Astrocyte of the spinal cord (primary cell): Measurements from ENCODE around the gene KLHDC1.
"Not testable (repeated sequence)": the region's sequence is repeated elsewhere in the genome, so short reads cannot be mapped to it uniquely, and the experiment has no call there.

ENCODE experiments used
- DNase-seq: peaks from one replicate; pipeline ENCODE4 v3.0.0; 2011; ENCODE audit warnings: low read depth, low spot score
- H3K4me3 ChIP-seq: 2 replicates; pipeline ENCODE4 v1.5.1; 2011; ENCODE audit warnings: low read depth, mild to moderate bottlenecking, low read length, moderate library complexity
- in situ Hi-C: cut with HindIII; loops from 2 replicates; pipeline ENCODE4 v1.10.0; 2017; ENCODE audit warnings: low sequenced_read_pairs
- TF ChIP-seq, protein P1 (sequence below): IDR thresholded peaks from 2 replicates; pipeline ENCODE4 v1.5.1; 2012; ENCODE audit warnings: low read depth, mild to moderate bottlenecking, low read length, inconsistent platforms

Gene KLHDC1, protein sequence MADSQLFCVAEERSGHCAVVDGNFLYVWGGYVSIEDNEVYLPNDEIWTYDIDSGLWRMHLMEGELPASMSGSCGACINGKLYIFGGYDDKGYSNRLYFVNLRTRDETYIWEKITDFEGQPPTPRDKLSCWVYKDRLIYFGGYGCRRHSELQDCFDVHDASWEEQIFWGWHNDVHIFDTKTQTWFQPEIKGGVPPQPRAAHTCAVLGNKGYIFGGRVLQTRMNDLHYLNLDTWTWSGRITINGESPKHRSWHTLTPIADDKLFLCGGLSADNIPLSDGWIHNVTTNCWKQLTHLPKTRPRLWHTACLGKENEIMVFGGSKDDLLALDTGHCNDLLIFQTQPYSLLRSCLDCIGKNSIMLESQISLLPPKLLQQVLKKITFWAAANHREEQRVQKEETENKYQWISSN

GRCh38 chr14:49692811-49693734 is at the start of gene KLHDC1:
TSS of gene KLHDC1 (plus strand) at chr14:49693120. CDS start at chr14:49693195, 75 bp downstream.
- peak; percentile 77 for DNase-seq
- peak within 1 kb of the TSS; percentile 62 for H3K4me3 ChIP-seq
- TF ChIP-seq, protein P1, sequence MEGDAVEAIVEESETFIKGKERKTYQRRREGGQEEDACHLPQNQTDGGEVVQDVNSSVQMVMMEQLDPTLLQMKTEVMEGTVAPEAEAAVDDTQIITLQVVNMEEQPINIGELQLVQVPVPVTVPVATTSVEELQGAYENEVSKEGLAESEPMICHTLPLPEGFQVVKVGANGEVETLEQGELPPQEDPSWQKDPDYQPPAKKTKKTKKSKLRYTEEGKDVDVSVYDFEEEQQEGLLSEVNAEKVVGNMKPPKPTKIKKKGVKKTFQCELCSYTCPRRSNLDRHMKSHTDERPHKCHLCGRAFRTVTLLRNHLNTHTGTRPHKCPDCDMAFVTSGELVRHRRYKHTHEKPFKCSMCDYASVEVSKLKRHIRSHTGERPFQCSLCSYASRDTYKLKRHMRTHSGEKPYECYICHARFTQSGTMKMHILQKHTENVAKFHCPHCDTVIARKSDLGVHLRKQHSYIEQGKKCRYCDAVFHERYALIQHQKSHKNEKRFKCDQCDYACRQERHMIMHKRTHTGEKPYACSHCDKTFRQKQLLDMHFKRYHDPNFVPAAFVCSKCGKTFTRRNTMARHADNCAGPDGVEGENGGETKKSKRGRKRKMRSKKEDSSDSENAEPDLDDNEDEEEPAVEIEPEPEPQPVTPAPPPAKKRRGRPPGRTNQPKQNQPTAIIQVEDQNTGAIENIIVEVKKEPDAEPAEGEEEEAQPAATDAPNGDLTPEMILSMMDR, result no peak
- in situ Hi-C loops, result no loop called here

GRCh38 chr14:49653508-49653907 is 39.4 kb upstream of the KLHDC1 start:
- in situ Hi-C loops, result no loop called here
- no peak for DNase-seq
- H3K4me3 ChIP-seq, result no peak overlapping the region
- TF ChIP-seq, protein P1, result no peak

GRCh38 chr14:49654511-49654910 is 38.4 kb upstream of the KLHDC1 start:
- DNase-seq, result no peak
- in situ Hi-C loops, result no loop called here
- no peak overlapping the region for H3K4me3 ChIP-seq
- TF ChIP-seq, protein P1, result no peak

GRCh38 chr14:49657500-49657899 is 35.4 kb upstream of the KLHDC1 start:
- DNase-seq, in situ Hi-C loops, H3K4me3 ChIP-seq: not testable (repeated sequence)

GRCh38 chr14:49659526-49660455 is 33.1 kb upstream of the KLHDC1 start:
- in situ Hi-C loops, result no loop called here

DNA sequence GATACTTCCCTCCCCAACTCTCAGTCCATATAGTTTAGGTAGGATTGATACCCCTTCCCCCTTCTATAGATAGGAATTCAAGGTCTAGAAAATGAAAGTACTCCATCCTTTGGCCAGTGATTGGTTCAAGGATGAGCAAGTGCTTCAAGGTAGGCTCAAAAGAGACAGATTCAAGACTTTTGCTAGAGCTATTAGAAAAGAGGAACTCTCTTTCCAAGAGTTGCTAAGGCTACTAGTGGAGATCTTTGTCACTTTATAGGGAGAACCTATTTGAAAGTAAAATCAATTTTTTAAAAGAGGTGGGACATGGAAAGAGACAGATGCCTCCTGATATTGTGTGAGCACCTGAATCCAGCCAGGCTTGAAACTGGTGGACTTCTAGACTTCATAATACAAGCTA is 22.4 kb upstream of the KLHDC1 start:
- DNase-seq, result no peak
- no peak overlapping the region for H3K4me3 ChIP-seq
- TF ChIP-seq, protein P1, result no peak
- in situ Hi-C loops, result no loop called here

More at GRCh38 chr14:49659526-49660455, 33.1 kb upstream of the KLHDC1 start:
- no peak for DNase-seq
- H3K4me3 ChIP-seq, result no peak overlapping the region
- TF ChIP-seq, protein P1, result no peak
